Left ventricle myocardium superior (tissue), 1 donor: Measurements from ENCODE around the gene IL17B. TPM values are rescaled to one million over a fixed set of nuclear protein-coding genes. Genes with fewer than 3 reads are reported as not detected.

Experiments
- ATAC-seq: fragments of 200-7000 bp; cut with Tn5 transposase; one replicate; pipeline ENCODE4 v1.9.1; 2020; ENCODE audit warnings: mild to moderate bottlenecking, moderate library complexity
- DNase-seq: peaks from one replicate; pipeline ENCODE4 v3.0.0-alpha.2; 2020
- intact Hi-C: fragments of 100-400 bp; cut with micrococcal nuclease; formaldehyde crosslinking; loops from one replicate; pipeline ENCODE4 v1.11.0; 2022
- total RNA-seq: library from RNA; stranded (reverse); fragmentation: NEBNext Ultra II Directional; extraction: Animal tissue kit (Norgen Biotek cat#: 25700); gene quantifications from one replicate; pipeline ENCODE4 v1.2.1, GENCODE V29; 2021
- donor health status: DM: no; HTN: yes; CAD: no; lungs with severe emphysema.

IL17B gene
- total RNA-seq, 1 donor from 2014 or later = not detected

GRCh38 chr5:149382517-149383220, 3.6 kb upstream of the IL17B start:
- peak; percentile 7 for ATAC-seq
- intact Hi-C loops = loop anchor here (2.0 to 10.0 kb wide), 2 partner anchors 50 to 182 kb away; no protein-coding TSS in a partner anchor
- no peak for DNase-seq

GRCh38 chr5:149381986-149382338, 2.9 kb upstream of the IL17B start:
- intact Hi-C loops = loop anchor here (2.0 to 10.0 kb wide), 2 partner anchors 51 to 183 kb away; no protein-coding TSS in a partner anchor
- peak; percentile 78 for ATAC-seq
- DNase-seq = peak; percentile 88

- ATAC-seq (no peak), DNase-seq (no peak)
- intact Hi-C loops = loop anchor here (10.0 kb wide), 1 partner anchor 183 kb away; no protein-coding TSS in a partner anchor
Observed at GRCh38 chr5:149381261-149381985, 2.3 kb upstream of the IL17B start.

GRCh38 chr5:149380466-149381121, 1.5 kb upstream of the IL17B start:
- intact Hi-C loops = loop anchor here (10.0 kb wide), 1 partner anchor 184 kb away; no protein-coding TSS in a partner anchor
- ATAC-seq (no peak), DNase-seq (peak; percentile 45)

GRCh38 chr5:149379818-149380374, 804 bp upstream of the IL17B start:
- ATAC-seq = no peak
- no peak for DNase-seq
- intact Hi-C loops = loop anchor here (10.0 kb wide), 1 partner anchor 185 kb away; no protein-coding TSS in a partner anchor

GRCh38 chr5:149378241-149378820, 761 bp downstream of the IL17B start:
- no peak for ATAC-seq
- DNase-seq = no peak
- intact Hi-C loops = no loop called here

GRCh38 chr5:149376711-149377447, 2.2 kb downstream of the IL17B start:
- DNase-seq (no peak), ATAC-seq (no peak)
- intact Hi-C loops = no loop called here

- DNase-seq (no peak), ATAC-seq (no peak)
- intact Hi-C loops = no loop called here
Observed at GRCh38 chr5:149376104-149376503, 3.0 kb downstream of the IL17B start.

- intact Hi-C loops = no loop called here
- ATAC-seq (no peak), DNase-seq (no peak)
Observed at GRCh38 chr5:149375434-149375833, 3.7 kb downstream of the IL17B start.

GRCh38 chr5:149374801-149375200, 4.3 kb downstream of the IL17B start:
- ATAC-seq (no peak), DNase-seq (no peak)
- intact Hi-C loops = no loop called here

- intact Hi-C loops = no loop called here
- no peak for ATAC-seq
- no peak for DNase-seq
Observed at GRCh38 chr5:149374303-149374702, 4.8 kb downstream of the IL17B start.

GRCh38 chr5:149372932-149373331, 6.2 kb downstream of the IL17B start:
- DNase-seq (no peak), ATAC-seq (no peak)
- intact Hi-C loops = no loop called here

GRCh38 chr5:149372076-149372795, 6.9 kb downstream of the IL17B start:
- ATAC-seq (no peak), DNase-seq (no peak)
- intact Hi-C loops = no loop called here

- ATAC-seq (peak; percentile 85), DNase-seq (peak; percentile 69)
- intact Hi-C loops = no loop called here
Observed at GRCh38 chr5:149371296-149371962, 7.7 kb downstream of the IL17B start.

GRCh38 chr5:149370878-149371277, 8.2 kb downstream of the IL17B start:
- ATAC-seq (no peak), DNase-seq (no peak)
- intact Hi-C loops = no loop called here

- intact Hi-C loops = loop anchor here (10.0 kb wide), 1 partner anchor 103 kb away; no protein-coding TSS in a partner anchor
- no peak for DNase-seq
- no peak for ATAC-seq
Observed at GRCh38 chr5:149367972-149368645, 11.0 kb downstream of the IL17B start.
